NCI-H1930 (cell line): Measurements from ENCODE around the gene METAP1D.

Experiments
- DNase-seq, 2 experiments: peaks; one replicate each; lab custom pipeline; 2025; lab: John Stamatoyannopoulos, UW

METAP1D gene

DNA sequence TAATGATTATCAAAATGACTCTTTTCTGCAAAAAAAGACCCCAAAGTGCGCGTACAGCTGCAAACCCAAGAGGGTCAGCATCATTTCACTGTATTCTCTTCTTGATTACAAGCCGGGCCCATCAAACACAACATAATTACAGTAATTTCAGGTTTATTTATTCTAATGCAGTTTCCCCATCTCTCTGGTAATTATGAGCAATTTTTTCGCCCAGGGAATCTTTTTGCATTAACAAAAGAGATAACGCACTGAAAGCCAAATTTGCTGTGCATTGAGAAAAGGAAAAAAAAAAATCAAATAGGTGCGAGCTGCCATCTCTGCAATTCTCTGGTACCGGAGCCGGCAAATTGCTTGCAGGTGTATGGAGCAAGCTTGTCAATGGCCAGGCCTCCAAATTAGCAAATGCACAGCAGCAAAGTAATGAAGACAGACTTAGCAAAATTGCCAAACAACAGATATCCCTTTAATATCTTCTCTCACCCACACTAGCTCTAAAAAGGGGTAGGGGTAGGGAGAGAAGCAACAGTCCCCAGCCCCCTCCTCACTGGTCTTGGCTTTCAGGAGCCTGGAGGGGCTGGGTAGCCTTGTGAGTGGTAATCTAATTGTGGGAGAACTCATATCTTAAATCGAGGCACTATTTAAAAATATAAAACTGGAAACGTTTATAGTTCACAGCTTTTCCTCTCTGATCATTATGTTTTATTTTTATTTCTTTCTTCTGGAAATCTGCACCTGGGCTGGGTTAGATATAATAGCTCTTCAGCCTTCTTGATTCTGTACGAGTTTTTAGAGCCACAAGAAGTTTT lies 92.2 kb downstream of the METAP1D start:
- DNase-seq: peak; percentile 92 to 97

- no peak for DNase-seq
These were observed 93.1 kb downstream of the METAP1D start for GRCh38 chr2:172092716-172093415.

- DNase-seq: peak in 1 of 2 experiments; percentile 89
These were observed 93.9 kb downstream of the METAP1D start for GRCh38 chr2:172093416-172094293.

DNA sequence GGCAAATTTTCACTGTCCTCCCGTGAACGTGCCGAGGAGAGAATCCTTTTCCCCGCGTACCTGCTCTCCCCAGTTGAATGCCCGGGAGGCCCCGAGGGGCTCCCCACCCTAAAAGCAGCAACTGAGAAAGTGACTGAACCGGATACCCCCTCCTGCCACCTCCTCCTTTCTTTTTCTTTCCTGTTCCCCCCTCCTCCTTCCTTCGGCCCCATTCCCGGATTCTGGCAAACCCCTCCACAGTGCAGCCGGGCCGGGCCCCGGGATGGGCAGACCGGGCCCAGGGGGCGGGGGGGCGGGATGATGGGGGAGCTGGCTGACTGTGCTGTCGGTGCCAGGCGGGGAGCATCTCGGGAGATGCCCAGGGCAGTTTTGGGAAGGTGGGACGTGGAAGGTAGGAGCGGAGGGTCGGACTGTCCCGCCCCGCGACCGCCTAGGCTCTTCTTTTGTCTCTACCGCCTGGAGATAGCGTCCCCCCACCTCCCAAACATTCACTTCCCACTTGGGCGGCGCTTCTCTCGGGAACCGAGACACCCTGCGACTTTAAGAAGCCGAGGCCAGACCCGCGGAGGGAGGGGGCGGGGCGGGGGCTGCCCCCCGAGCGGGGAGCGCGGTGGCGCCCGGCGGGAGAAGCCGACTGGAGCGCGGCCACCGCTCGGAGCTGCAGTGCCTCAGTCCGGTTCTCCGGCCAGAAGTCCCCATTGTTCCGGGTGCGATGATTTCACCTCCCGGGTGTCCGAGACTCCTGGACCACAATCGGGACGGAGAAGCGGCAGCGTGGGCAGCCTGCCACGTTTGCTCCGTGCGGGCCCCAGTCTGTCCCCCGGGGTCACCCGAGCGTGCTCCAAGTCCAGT lies 94.8 kb downstream of the METAP1D start:
- DNase-seq: no peak

GRCh38 chr2:172095146-172095904 lies 95.6 kb downstream of the METAP1D start:
- DNase-seq: no peak

GRCh38 chr2:172095905-172096625 lies 96.3 kb downstream of the METAP1D start:
- DNase-seq: no peak

DNA sequence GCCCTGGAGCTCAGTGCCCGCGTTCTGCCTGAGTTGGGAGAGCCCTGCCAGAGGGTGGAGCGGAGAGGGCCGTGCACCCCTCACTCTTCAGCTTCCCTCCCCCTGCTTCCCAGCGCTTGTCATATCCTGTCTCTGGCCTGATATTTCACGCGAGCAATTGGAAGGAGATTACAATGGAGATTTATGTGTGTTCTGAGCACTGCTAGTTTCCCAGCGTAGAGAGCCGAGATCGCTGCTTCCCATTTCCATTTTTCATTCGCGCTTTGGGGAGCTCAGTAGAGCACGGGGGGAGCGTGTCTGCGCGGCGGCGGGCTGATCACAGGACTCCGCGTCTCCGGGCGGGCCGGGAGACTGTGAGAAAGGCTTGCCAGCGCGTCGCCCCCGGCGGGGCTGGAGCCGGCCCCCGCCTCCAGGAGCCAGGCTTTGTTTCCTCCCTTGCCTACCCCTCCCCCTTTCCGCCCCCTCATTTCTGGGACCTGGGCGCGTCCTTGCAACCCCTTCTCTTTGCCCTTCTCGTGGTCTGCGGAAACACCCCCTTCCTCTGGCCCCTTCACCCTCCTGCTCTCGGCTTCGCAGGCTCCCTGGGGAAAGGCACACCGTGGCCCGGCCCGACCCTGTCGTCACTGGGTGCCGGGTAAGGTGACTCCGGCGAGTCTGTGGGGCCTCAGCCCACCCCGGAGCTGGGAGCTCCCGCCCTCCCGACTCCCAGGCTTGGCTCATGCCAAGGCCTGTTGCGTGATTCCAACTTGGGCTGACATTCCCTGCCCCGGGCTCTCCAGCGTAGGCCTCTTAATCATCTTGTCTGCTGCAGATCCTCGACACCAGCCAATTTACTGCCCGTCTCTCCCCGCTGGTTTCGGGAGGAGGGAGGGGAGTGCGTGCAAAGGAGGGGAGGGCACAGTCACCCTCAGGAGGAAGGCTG lies 97.1 kb downstream of the METAP1D start:
- DNase-seq: no peak

DNA sequence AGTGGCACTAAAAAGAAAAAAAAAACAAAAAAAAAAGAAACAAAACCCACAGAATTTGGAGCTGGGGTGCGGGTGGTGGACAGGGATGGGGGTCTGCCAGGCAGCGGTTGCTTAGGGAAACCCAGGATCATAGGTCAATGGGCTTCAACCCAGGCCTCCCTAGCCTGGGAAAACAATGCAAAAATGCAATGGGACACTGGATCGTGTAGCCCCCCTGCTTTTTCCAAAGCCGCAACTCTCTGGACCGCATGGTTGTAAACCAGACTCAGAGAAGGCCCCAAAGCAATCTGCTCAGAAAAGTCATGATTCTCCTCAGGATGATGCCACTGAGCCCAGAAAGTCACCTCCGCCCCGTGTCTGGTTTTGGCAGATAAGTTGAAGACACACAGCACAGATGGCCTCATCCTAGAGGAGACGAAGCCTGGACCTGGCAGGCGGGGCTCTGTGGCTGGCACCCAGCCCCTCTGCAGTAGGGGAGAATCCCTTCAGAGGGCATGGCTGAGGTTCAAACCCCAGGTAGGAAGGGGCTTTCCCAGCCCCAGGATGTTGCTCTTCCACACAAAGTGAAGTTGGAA lies 97.9 kb downstream of the METAP1D start:
- no peak for DNase-seq

GRCh38 chr2:172098287-172098649 lies 98.5 kb downstream of the METAP1D start:
- DNase-seq: no peak

DNA sequence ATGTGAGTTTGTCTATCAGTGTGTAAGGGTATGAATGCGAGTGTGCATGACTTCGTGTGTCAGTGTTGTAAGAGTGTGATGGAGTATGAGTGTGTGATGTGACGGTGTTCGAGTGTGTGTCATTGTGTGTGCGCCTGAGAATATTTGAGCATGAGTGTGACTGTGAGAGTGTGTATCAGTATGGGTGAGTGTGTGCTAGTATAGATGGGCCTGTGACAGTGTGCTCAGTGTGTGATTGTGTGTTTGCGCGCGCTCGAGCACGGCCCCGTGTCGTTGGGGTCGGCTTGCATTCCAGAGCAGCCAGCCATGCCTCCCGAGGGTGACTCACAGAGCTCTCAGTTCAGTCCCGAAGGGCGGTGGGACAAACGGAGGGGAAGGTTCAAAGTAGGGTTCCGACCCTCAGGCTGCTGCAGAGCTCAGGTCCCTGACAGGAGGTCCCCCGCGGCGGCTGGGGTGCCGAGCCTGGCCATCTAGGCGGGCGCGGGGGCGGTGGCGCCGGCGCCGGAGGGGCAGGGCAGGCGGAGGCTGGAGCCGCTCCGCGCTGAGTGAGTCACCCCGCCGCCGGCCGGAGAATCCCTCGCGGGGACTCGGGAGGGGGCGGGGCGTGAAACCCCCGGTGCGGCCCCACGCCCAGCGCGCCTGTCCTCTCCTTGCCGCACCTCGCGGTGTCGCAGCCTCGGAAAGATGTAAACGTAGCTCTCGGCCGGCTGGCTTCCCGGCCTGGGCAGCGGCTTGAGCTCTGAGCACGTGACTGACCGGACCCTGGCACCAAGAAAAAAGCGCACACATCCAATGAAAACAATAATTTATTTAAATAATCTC lies 99.1 kb downstream of the METAP1D start:
- DNase-seq: no peak

GRCh38 chr2:172099472-172100079 lies 99.8 kb downstream of the METAP1D start:
- DNase-seq: no peak

GRCh38 chr2:172100080-172100934 lies 100.6 kb downstream of the METAP1D start:
- no peak for DNase-seq

DNA sequence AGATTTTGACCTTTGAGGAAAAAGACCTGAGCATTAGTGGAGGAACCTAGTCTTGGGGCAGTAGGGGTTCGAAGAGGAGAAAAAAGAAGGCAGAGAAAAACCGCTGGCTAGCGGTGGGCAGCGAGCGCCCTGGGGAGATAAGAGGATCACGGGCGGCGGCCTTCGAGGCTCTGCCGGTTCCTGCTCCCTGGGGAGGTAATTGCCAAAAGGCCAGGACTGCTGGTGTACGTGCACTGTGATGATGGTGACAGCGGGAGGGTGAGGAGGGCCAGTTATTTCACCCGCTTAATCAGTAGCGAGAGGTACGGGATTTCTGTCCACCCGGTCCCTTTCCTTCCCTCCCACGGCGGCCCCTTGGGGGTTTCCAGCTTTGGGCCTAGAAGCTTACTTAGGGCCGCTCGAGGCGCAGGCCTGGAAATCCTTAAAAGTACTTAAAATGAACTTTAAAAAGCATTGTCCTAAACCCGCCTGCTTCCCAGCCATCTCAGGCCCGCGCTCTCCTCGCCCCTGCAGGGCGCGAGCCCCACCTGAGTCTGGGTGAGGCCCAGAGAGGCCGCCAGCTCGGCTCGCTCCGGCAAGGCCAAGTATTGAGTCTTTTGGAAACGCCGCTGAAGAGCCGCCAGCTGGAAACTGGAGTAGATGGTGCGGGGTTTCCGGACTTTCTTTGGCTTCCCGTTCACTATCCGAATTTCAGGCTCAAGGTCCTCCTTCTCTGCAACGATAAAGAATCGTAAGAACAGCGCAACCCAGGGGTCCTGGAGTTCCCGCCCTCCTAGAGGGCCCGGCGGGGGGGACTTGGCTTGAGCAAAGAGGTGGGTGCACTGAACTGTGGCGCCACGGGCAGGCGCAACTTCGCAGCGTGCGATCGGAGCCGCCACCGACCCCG lies 101.4 kb downstream of the METAP1D start:
- DNase-seq: no peak

GRCh38 chr2:172101821-172102390 lies 102.2 kb downstream of the METAP1D start:
- no peak for DNase-seq
